A204.1 (cell line): ENCODE data around the gene PARD6B.
"Not testable (repeated sequence)": the region's sequence is repeated elsewhere in the genome, so short reads cannot be mapped to it uniquely, and the experiment has no call there.

Experiments used
- FAIRE-seq: peaks from 2 replicates; lab custom pipeline; 2012; peaks lifted over from hg19 to GRCh38; lab: Jason Lieb, UNC

The PARD6B gene

DNA sequence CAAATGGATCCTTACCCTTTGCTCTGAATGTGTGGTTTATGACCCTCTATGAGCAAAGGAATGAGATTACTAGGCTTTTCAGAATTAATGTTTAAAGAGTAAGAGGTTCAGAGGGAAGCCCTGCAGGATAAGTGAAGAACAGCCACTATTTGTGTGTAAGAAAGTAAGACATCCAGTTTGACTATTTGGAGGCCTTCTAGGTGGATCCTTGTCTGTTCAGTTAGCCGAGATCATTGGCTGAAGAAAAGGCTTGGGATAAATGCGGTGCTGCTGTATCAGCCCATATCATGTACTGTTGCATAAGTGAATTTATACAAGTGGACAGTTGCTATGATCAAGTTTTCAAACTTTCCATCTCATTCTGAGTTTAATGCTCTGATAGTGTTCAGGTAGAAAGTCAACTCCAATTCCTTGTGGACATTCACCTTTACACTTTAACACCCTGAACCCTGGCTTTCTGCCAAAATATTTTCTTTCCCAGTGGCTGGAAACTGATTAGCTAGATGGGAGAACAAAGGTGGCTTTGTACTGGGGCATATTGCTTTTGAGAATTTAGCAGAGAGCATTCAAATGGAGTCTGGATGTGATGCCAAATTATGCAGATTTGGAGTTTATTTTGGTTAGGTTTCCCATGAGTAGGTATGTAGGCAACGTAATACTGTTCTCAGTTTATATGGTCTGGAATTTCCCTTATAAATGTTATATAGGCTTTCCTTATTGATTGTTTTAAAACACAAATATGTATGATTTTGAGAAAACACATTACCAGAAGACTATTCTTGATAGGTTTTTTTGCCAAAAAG lies 15.0 kb downstream of the PARD6B start:
- no peak for FAIRE-seq

- FAIRE-seq, result no peak
Observed at GRCh38 chr20:50747275-50747674, 15.9 kb downstream of the PARD6B start.

DNA sequence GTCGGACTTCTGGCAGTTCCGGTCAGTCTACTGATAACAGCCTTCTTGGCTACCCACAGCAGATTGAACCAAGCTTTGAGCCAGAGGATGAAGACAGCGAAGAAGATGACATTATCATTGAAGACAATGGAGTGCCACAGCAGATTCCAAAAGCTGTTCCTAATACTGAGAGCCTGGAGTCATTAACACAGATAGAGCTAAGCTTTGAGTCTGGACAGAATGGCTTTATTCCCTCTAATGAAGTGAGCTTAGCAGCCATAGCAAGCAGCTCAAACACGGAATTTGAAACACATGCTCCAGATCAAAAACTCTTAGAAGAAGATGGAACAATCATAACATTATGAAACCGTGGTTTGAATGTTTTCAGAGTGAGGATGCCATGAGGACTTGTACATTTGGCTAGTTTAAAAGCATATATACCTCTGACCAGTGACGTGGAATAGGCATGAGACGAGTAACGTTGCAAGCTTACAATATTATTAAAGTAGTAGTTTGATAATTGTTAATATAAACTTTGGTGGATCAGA lies 18.8 kb downstream of the PARD6B start:
- FAIRE-seq, result no peak

- no peak for FAIRE-seq
Observed at GRCh38 chr20:50753152-50753551, 21.8 kb downstream of the PARD6B start.

DNA sequence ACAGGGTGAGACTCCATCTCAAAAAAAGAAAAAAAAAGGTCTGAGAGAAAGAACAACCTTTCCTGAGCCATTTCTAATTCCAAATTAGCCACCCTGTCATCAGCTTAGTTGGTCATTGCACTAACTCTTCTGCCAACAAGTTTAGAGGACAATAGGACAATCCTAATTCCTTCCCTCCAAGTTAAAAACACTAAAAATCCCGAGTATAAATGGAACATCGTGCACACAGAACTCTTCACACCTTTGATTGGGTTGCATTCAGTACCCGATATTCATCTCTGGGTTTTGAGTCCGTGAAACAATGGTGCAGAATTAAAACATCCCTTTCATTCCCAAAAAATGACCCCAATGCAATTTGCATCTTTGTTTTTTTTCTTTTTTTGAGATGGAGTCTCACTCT lies 23.0 kb downstream of the PARD6B start:
- no peak for FAIRE-seq

DNA sequence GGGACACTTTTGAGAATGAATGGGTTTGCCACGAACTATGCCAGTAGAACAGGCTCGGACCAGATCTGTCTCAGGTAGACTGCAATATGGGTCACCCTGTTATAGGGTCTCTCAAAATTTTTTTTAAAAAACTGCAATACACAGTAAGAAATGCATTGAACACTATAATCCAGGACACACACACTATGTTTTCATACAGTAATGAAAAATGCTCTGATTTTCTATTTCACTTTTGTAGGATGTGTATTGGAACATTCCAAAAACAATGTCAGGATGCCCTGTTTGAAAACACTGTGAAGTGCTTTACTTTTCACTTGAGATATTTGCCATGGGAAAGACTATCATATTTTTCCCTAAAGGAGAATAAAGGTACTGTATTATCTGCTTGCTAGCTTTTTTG lies 25.1 kb downstream of the PARD6B start:
- FAIRE-seq, result no peak

- no peak for FAIRE-seq
Observed at GRCh38 chr20:50758469-50758868, 27.1 kb downstream of the PARD6B start.

DNA sequence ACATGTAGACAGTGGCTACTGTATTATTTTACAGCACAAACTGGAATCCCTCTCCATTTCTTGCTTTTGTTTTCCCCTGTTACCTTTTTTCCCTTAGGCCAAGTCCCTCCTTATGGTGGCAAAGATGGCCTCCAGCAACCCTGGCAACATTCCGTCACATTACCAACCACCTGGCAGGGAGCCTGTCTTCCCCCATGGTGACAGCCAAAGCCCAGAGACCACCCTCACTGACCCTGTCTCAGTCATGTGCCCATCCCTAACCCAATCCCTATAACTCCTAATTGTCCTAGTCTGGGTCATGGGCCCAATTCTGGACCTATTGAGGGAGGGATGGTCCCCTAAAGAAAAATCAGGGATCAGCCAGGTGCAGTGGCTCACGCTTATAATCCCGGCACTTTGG lies 27.6 kb downstream of the PARD6B start:
- no peak for FAIRE-seq

DNA sequence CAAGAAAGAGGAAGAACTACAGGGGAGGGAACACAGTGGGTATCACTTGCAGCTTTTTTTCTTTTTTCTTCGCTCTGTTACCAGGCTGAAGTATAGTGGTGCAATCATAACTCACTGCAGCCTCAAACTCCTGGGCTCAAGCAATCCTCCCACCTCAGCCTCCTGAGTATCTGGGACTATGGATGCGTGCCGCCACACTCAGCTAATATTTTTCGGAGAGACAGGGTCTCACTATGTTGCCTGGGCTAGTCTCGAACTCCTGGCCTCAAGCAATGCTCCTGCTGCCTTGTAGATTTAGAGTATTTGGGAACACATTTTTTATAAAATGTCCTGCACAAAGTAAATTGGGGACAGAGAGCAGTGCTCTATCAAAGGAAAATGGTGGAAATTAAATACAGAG lies 28.3 kb downstream of the PARD6B start:
- no peak for FAIRE-seq

DNA sequence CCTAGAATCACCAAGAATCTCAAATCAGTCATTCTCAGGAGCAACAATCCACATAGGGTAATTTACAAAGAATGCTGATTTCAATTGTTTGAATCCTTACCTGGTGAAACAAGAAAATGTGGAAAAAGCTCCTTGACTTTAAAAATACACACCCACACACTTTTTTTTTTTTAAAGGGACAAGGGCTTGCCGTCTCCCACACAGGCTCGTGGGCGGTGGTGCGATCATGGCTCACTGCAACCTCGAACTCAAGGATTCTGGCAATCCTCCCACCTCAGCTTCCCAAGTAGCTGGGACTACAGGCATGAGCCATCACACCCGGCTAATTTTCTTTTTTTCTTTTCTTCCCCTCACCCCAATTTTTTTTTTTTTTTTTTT lies 30.7 kb downstream of the PARD6B start:
- FAIRE-seq, result no peak

GRCh38 chr20:50762435-50763220 lies 31.2 kb downstream of the PARD6B start:
- FAIRE-seq, result no peak

DNA sequence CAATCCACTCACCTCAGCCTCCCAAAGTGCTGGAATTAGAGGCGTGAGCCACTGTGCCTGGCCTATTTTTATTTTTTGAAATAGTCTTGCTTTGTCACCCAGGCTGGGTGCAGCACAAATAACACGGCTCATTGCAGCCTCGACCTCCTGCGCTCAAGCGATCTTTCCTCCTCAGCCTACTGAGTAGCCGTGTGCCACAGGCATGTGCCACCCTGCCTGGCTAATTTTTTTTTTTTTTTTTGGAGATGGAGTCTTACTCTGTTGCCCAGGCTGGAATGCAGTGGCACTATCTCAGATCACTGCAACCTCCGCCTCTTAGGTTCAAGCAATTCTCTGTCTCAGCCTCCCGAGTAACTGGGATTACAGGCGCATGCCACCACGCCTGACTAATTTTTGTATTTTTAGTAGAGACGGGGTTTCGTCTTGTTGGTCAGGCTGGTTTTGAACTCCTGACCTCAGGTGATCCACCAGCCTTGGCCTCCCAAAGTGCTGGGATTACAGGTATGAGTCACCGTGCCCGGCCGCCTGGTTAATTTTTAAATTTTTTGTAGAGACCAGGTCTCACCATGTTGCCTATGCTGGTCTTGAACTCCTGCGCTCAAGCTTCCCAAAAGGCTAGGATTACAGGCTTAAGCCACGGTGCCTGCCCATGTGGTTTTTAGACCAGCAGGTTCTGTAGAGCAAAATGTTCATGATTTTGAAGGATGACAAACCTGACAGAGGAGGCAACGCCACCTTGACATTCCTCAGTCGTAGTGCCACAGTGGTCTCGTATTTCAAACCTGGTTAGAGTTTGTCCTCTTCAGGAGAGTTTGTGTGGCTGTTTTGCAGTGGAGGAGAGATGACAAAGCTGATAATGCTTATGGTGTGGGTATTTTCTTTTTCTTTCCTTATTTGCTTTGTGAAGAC lies 32.4 kb downstream of the PARD6B start:
- not testable (repeated sequence) for FAIRE-seq

- not testable (repeated sequence) for FAIRE-seq
Observed at GRCh38 chr20:50765251-50765650, 33.9 kb downstream of the PARD6B start.

DNA sequence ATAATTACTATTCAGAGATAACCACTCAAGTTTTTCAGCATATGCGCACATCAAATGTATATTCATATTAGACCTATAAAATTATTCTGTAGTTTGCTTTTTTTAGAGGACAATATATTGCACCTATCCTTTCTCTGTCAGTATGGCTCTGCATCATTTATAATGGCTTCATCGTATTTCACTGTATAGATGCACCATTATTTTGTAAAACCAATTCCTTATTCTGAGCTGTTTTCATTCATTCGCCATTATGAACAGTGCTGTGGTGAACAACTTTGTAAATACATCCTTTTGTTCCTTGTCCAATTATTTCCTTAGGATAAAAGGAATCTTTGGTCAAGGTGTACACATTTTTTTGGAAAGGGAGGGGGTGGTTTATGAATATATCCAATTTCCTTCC lies 34.3 kb downstream of the PARD6B start:
- FAIRE-seq, result no peak

GRCh38 chr20:50766955-50767809 lies 35.8 kb downstream of the PARD6B start:
- not testable (repeated sequence) for FAIRE-seq

DNA sequence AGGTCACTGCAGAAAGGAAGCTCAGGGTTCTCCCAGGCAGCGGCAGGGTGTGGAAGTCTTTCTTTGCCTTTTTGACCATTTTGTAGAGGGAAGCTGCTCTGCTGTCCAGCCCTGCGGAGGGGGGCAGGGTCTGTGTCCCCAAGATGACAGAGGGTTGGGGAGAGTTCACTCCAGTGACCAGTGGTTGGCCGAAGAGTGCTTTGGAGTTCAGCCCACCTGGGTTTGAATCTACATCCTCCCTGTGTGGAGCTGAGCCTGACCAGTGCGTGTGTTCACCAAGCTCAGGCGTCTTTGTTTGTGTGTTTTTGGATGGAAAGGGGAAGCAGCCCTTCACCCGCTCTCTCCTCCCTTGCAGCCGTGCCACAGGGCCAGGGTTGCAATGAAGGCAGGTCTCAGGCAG lies 37.6 kb downstream of the PARD6B start:
- FAIRE-seq, result not testable (repeated sequence)

GRCh38 chr20:50769551-50770085 lies 38.2 kb downstream of the PARD6B start:
- not testable (repeated sequence) for FAIRE-seq

GRCh38 chr20:50771419-50772080 lies 40.2 kb downstream of the PARD6B start:
- not testable (repeated sequence) for FAIRE-seq

GRCh38 chr20:50772420-50773185 lies 41.2 kb downstream of the PARD6B start:
- no peak for FAIRE-seq

DNA sequence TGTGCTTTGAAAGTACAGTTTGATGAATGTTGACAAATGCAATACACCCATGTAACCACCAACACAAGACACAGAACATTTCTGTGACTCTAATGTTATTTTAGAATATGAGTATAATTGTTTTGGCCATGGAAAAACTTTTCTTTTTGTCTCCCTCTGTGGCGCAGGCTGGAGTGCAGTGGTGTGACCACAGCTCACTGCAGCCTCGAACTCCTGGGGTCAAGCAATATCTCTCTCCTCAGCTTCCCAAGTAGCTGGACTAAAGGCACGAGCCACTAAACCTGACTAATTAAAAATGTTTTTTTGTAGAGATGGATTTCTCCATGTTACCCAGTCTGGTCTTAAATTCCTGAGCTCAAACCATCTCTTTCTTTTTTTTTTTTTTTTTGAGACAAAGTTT lies 43.1 kb downstream of the PARD6B start:
- no peak for FAIRE-seq
